ENCODE measurements around the gene ATXN10. TPM values are rescaled to one million over a fixed set of nuclear protein-coding genes. Genes with fewer than 3 reads are reported as not detected.

The ATXN10 gene
- total RNA-seq, 1 donor from 2014 or later, result 125 TPM

DNA sequence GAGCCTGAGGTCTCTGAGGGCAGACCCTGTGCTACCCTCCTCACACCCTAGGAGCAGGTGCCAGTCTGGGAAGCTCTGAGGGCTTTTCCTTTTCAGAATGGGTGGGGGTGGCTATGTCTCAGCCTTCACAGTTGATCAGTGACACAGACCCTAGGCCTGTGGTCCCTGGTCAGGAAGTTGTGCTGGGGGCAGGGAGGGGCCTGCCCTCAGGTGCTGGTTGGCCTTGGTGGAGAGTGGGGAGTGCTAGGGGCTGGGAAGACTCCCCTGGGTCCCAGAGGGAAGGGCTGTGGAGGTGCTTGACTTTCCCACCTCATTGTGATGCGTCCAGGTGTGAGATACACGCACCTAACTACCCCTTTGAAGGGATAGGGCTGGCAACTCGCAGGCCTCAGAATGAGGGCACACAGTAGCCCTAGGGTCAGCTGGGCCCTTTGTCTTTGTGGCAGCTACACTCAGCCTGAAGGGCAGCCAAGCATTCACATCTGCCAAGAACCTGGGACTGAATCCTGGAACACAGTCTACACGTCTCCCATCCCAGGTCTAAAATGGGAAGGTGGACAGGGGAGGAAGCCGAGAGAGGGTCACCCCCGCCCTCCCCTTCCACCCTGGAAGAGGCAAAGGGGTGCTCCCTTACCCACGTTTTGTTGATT is 31.2 kb upstream of the ATXN10 start:
- H3K4me3 ChIP-seq, result no peak overlapping the region
- H3K4me1 ChIP-seq, result peaks cover 18% of the 10 kb centered on the region
- ATAC-seq, result no peak
- H3K27me3 ChIP-seq, result peaks cover 3% of the 10 kb centered on the region
- H3K36me3 ChIP-seq, result no peaks in the 10 kb centered on the region
- TF ChIP-seq, protein P1, sequence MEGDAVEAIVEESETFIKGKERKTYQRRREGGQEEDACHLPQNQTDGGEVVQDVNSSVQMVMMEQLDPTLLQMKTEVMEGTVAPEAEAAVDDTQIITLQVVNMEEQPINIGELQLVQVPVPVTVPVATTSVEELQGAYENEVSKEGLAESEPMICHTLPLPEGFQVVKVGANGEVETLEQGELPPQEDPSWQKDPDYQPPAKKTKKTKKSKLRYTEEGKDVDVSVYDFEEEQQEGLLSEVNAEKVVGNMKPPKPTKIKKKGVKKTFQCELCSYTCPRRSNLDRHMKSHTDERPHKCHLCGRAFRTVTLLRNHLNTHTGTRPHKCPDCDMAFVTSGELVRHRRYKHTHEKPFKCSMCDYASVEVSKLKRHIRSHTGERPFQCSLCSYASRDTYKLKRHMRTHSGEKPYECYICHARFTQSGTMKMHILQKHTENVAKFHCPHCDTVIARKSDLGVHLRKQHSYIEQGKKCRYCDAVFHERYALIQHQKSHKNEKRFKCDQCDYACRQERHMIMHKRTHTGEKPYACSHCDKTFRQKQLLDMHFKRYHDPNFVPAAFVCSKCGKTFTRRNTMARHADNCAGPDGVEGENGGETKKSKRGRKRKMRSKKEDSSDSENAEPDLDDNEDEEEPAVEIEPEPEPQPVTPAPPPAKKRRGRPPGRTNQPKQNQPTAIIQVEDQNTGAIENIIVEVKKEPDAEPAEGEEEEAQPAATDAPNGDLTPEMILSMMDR (IDR thresholded peaks at IDR 0.05), result no peak
- no peak overlapping the region for H3K27ac ChIP-seq
- peak; percentile 18 for DNase-seq
- intact Hi-C loops (cut with DNase I), result loop anchor here (5.0 to 10.0 kb wide), 2 partner anchors 224 to 332 kb away; no protein-coding TSS in a partner anchor
- H3K9me3 ChIP-seq, result no peaks in the 10 kb centered on the region

DNA sequence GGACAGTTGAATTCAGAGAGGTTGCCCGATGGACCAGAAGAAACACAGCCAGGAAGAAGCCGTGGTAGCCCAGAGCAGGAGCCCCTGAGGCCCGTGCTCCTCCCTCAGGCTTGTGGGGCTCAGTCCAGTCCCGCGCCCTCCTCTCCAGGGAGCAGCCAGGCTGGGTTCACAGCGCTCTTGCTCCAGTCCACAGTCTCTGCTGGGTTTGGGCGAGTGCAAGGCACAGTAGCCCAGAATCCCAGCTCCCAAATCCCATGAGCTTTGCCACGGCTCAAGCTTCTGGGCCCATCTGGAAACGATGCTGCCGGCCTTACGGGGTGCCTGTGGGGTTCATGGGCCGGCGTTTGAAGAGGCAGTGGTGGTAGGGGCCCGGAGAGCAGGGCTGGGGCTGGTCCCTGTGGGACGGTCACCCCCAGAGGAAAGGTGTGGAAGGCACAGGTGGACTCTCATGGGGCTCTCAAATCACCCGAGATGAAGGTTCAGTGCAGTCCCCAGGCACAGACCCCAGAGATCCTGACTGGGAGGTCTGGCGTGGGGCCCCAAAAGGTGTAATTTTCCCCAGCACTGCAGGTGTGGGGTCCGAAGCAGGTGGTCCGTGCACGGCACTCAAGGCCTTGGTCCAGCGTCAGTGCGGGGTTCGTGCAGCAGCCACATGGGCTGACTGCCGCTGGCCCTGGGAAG is 30.6 kb upstream of the ATXN10 start:
- no peaks in the 10 kb centered on the region for H3K9me3 ChIP-seq
- intact Hi-C loops (cut with DNase I), result loop anchor here (5.0 to 10.0 kb wide), 2 partner anchors 224 to 331 kb away; no protein-coding TSS in a partner anchor
- ATAC-seq, result no peak
- peaks cover 18% of the 10 kb centered on the region for H3K4me1 ChIP-seq
- peaks cover 6% of the 10 kb centered on the region for H3K27me3 ChIP-seq
- peak; percentile 62 for DNase-seq
- TF ChIP-seq, protein P1 (IDR thresholded peaks at IDR 0.05), result no peak
- H3K27ac ChIP-seq, result no peak overlapping the region
- H3K36me3 ChIP-seq, result no peaks in the 10 kb centered on the region
- no peak overlapping the region for H3K4me3 ChIP-seq

DNA sequence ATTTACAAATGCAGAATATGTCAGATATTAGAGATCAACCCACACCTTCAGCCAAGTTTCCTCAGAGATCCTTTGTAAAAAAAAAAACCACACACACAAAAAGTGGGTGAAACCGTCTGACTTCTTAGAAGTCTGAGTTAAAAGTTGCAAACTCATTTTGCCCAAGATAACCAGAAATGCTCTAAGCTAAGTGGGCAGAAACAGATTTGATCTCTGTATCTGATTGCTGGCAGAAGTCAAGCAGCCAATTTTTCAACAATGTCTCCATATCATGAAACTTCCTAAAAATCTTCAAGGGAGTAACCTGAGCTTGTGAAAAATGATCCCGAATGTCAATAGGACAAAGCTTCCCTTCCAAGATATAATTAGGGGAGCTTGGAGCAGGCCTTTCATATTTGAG is 28.6 kb upstream of the ATXN10 start:
- TF ChIP-seq, protein P1 (IDR thresholded peaks at IDR 0.05), result no peak
- intact Hi-C loops (cut with DNase I), result loop anchor here (5.0 to 10.0 kb wide), 2 partner anchors 222 to 329 kb away; no protein-coding TSS in a partner anchor
- Histone ChIP-seq H3K4me3 (no peak overlapping the region), H3K4me1 (peaks cover 18% of the 10 kb centered on the region), H3K27ac (no peak overlapping the region), H3K27me3 (peaks cover 7% of the 10 kb centered on the region), H3K9me3 (no peaks in the 10 kb centered on the region), H3K36me3 (no peaks in the 10 kb centered on the region)
- ATAC-seq, result no peak
- DNase-seq, result no peak

DNA sequence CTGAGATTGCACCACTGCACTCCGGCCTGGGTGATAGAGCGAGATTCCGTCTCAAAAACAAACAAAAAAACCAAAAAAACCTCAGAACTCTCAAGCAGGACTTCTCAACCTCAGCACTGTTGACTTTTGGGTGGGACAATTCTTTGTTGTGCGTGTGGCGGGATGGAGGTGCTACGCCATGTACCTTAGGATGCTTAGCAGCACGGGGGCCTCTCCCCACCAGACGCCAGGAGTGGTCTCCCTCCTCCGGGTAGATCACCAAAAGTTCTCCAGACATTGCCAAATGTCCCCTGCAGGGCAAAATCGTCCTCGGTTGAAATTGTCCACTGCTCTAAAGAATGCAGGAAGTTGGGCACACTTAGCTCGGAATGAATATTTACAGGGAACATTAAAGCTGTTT is 26.9 kb upstream of the ATXN10 start:
- Histone ChIP-seq H3K4me3 (no peak overlapping the region), H3K4me1 (peaks cover 2% of the 10 kb centered on the region), H3K36me3 (no peaks in the 10 kb centered on the region), H3K9me3 (no peaks in the 10 kb centered on the region), H3K27me3 (peaks cover 7% of the 10 kb centered on the region), H3K27ac (no peak overlapping the region)
- no peak for ATAC-seq
- TF ChIP-seq, protein P1 (IDR thresholded peaks at IDR 0.05), result no peak
- intact Hi-C loops (cut with DNase I), result loop anchor here (5.0 to 10.0 kb wide), 2 partner anchors 220 to 328 kb away; no protein-coding TSS in a partner anchor
- peak; percentile 37 for DNase-seq

DNA sequence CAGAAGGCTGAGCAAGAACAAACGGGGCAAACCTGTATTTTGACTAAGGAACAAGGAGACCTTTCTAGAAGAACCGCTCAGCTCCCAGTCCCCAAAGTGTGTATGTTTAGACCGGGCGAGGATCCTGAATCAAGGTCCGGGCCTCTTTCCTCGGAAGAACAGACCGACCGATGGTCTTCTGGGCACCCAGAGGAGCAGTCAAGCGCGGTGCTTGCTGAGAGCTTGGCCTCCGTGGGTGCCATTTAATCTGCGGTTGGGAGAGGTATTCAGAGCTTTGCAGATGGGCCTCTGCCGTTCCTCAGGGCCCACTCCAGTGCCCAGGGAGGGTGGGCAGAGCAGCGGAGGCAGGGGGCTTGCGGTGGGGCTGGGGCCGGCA is 26.5 kb upstream of the ATXN10 start:
- intact Hi-C loops (cut with DNase I), result loop anchor here (10.0 kb wide), 1 partner anchor 220 kb away; no protein-coding TSS in a partner anchor
- ATAC-seq, result peak; percentile 3
- Histone ChIP-seq H3K27ac (no peak overlapping the region), H3K9me3 (no peaks in the 10 kb centered on the region), H3K36me3 (no peaks in the 10 kb centered on the region), H3K4me3 (no peak overlapping the region), H3K27me3 (peaks cover 7% of the 10 kb centered on the region), H3K4me1 (no peaks in the 10 kb centered on the region)
- DNase-seq, result no peak
- TF ChIP-seq, protein P1 (IDR thresholded peaks at IDR 0.05), result no peak
